NCI-H1092 treated with DMSO at 0.1 percent for 48 hours (cell line): ENCODE data around the gene MARK1.

Experiments used
- DNase-seq: peaks from one replicate; lab custom pipeline; 2025; lab: John Stamatoyannopoulos, UW

The MARK1 gene

DNA sequence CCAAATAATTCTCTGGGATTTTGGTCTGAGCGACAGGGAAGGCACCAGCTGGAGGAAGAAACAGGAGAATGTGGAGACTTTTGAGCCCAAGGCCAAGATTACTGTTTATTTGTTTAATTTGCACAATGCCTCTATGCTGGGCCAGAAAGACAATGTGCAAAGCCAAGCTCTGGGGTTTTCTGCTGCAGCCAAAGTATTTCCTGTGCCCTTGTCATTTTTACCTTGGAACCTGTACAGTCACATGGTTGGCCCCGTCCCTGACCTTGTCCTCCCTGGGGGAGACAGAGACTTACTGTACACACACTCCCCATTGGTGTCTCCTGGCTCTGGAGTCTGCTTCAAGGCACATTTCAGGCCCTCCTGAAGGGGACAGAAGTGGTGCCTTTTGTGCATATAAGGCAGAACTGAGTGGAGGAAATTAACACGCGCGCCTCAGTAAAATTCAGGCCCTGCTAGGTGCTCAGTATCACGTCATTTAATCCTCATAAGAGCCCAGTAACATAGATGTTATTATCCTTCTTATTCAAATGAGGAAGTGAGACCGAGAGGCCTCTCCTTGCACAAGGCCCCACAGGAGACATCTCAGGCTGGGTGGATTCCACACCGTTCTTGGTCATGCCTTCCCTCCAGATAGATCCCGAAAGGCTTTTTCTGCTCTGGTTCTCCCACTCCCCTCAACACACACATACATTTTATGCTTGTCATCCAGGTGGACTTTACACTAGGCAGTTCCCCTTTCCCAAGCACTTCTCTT, 183.3 kb downstream of the MARK1 start:
- DNase-seq = no peak
